GM12878 (cell line): ENCODE results near the gene TNRC18. TPM values are rescaled to one million over a fixed set of nuclear protein-coding genes. Genes with fewer than 3 reads are reported as not detected.

Experiments
- BMI1 ChIP-seq: fragments of 450-650 bp; IDR thresholded peaks from 2 replicates; pipeline ENCODE4 v1.6.1; 2016; ENCODE audit warnings: mild to moderate bottlenecking, moderate library complexity, borderline replicate concordance
- CREM ChIP-seq: IDR thresholded peaks from 2 replicates; pipeline ENCODE4 v1.6.1; 2014; ENCODE audit warnings: antibody characterized with exemption, low read depth
- DPF2 ChIP-seq: fragments of 450-650 bp; IDR thresholded peaks from 2 replicates; pipeline ENCODE4 v1.6.1; 2017; ENCODE audit warnings: mild to moderate bottlenecking
- HCFC1 ChIP-seq: fragments of 150-350 bp; IDR thresholded peaks from 2 replicates; pipeline ENCODE4 v1.6.1; 2014; ENCODE audit warnings: low read length
- NBN ChIP-seq: fragments of 450-650 bp; IDR thresholded peaks from 2 replicates; pipeline ENCODE4 v1.6.1; 2016
- NRF1 ChIP-seq: conservative IDR thresholded peaks from 2 replicates; pipeline ENCODE4 v1.6.1; 2011; ENCODE audit warnings: mild to moderate bottlenecking, low read depth, low read length, improper control_type of control experiment
- PAX5 ChIP-seq: IDR thresholded peaks from 2 replicates; pipeline ENCODE4 v1.6.1; 2011; ENCODE audit warnings: low read depth, low read length, borderline replicate concordance
- RUNX3 ChIP-seq: IDR thresholded peaks from 2 replicates; pipeline ENCODE4 v1.6.1; 2012; ENCODE audit warnings: low read length, inconsistent platforms
- ZNF274 ChIP-seq: IDR thresholded peaks from one replicate; pipeline ENCODE4 v1.8.0; 2011; ENCODE audit not compliant: insufficient read length, insufficient read depth
- polyA plus RNA-seq, 11 experiments: library from polyadenylated mRNA; depleted of rRNA in 4 of 11; unstranded in 6 of 11; stranded (reverse) in 5 of 11; fragments of >200 nt; fragmentation: Nextera tagmentation in 4 of 11; fragmentation: Illumina TruSeq in 1 of 11; extraction: Ambion mirVana in 4 of 11; extraction: Trizol in 1 of 11; gene quantifications; 1 replicate in 1 of 11; 2 replicates in 10 of 11; pipeline versions ENCODE4 v1.2.1 to v1.2.3, GENCODE V29; 2011 to 2016; ENCODE audit warnings: inconsistent platforms in 2 of 11, missing spikeins in 2 of 11, low read depth in 1 of 11
- total RNA-seq, 4 experiments: library from RNA; depleted of rRNA in 3 of 4; stranded (reverse); fragments of >200 nt in 3 of 4; fragmentation: Illumina TruSeq in 1 of 4; extraction: Trizol in 1 of 4; gene quantifications; 2 replicates each; pipeline versions ENCODE4 v1.2.1 to v1.2.3, GENCODE V29; 2013 to 2021
- TF ChIP-seq, protein P1 (sequence below): IDR thresholded peaks from 2 replicates; pipeline ENCODE4 v1.6.1; 2012; ENCODE audit warnings: low read depth, low read length, improper control_type of control experiment
- TF ChIP-seq, protein P2 (sequence below): IDR thresholded peaks from 2 replicates; pipeline ENCODE4 v1.6.1; 2011; ENCODE audit warnings: borderline replicate concordance, low read depth, mild to moderate bottlenecking, moderate library complexity, mixed read lengths, low read length; ENCODE audit not compliant: insufficient read depth; ENCODE audit errors: extremely low read length

Gene TNRC18
- total and polyA plus RNA-seq, 10 of the 15 experiments (the other 5 are each of a cell fraction or from before 2014, with no cell fraction given), result 0.02 to 31.7 (median 5.4) TPM

DNA sequence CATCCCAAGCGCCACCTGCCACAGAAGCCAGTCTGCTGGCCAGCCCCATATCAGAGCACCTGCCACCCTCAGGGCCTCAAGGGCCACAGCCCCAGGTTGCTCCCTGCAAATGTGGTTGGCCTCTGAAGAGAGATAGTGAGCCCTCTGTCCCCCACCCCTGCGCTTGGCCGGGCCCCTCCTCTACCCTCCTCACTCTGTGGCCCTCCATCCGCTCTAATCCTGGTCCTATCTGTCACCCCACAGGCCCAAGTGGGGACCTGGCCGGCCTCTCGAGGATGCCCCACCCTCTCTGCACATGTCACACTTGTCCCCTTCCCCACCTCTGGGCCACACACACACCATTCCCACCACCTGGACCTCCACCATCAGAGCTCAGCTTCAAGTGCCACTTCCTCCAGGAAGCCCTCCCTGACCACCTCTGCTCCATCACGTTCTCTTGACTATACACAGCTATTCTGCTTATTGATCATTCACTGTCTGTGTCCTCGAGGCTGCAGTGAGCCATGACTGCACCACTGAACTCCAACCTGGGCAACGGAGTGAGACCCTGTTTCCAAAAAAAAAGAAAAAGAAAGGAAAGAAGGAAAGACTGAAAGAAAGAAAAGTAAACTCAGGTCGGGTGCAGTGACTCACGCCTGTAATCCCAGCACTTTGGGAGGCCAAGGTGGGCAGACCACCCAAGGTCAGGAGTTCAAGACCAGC, 42.4 kb downstream of the TNRC18 start (continued):
- TF ChIP-seq NRF1 (no peak), ZNF274 (no peak), HCFC1 (no peak), DPF2 (no peak), PAX5 (no peak), BMI1 (no peak), CREM (no peak), NBN (no peak), RUNX3 (no peak)
- TF ChIP-seq, protein P1, sequence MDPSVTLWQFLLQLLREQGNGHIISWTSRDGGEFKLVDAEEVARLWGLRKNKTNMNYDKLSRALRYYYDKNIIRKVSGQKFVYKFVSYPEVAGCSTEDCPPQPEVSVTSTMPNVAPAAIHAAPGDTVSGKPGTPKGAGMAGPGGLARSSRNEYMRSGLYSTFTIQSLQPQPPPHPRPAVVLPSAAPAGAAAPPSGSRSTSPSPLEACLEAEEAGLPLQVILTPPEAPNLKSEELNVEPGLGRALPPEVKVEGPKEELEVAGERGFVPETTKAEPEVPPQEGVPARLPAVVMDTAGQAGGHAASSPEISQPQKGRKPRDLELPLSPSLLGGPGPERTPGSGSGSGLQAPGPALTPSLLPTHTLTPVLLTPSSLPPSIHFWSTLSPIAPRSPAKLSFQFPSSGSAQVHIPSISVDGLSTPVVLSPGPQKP, result no peak
- TF ChIP-seq, protein P2, sequence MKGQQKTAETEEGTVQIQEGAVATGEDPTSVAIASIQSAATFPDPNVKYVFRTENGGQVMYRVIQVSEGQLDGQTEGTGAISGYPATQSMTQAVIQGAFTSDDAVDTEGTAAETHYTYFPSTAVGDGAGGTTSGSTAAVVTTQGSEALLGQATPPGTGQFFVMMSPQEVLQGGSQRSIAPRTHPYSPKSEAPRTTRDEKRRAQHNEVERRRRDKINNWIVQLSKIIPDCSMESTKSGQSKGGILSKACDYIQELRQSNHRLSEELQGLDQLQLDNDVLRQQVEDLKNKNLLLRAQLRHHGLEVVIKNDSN, result no peak
